SU-DHL-6 (cell line): ENCODE measurements around the gene ACP6.

Source experiments
- EZH2phosphoT487 ChIP-seq: fragments of 200-600 bp; sonication (generic), shearing (Covaris generic); conservative IDR thresholded peaks from 2 replicates; pipeline ENCODE4 v1.6.1; 2018; ENCODE audit warnings: mild to moderate bottlenecking, antibody characterized with exemption, low read length, moderate library complexity, mixed read lengths
- TF ChIP-seq, protein P1 (sequence below): fragments of 200-600 bp; sonication (generic); IDR thresholded peaks from one replicate; pipeline ENCODE4 v1.5.1; 2017; ENCODE audit warnings: antibody characterized with exemption, mild to moderate bottlenecking, low read length, moderate library complexity; ENCODE audit not compliant: insufficient read depth, poor library complexity, severe bottlenecking

DNA sequence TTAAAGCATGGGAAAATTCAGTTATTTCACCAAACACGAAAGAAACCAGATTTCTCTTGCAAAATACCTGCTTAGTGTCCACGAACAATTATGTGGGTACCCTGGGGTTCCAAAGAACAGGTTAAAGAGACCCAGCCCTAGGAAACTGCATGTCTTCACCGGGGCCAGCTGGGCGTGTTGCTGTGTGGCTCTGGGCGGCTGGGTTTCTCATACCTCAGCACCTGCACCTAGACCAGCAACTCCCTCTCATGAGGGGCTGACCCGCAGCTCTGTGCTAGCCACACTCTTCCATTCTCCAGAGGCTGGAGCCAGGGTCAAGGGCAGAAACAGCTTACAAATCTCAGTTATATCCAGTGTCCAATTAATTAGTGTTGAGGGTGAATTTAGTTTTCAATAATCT, 40.3 kb downstream of the ACP6 start:
- TF ChIP-seq, protein P1, sequence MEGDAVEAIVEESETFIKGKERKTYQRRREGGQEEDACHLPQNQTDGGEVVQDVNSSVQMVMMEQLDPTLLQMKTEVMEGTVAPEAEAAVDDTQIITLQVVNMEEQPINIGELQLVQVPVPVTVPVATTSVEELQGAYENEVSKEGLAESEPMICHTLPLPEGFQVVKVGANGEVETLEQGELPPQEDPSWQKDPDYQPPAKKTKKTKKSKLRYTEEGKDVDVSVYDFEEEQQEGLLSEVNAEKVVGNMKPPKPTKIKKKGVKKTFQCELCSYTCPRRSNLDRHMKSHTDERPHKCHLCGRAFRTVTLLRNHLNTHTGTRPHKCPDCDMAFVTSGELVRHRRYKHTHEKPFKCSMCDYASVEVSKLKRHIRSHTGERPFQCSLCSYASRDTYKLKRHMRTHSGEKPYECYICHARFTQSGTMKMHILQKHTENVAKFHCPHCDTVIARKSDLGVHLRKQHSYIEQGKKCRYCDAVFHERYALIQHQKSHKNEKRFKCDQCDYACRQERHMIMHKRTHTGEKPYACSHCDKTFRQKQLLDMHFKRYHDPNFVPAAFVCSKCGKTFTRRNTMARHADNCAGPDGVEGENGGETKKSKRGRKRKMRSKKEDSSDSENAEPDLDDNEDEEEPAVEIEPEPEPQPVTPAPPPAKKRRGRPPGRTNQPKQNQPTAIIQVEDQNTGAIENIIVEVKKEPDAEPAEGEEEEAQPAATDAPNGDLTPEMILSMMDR, result no peak
- TF ChIP-seq EZH2phosphoT487, result no peak
